GM12864 (cell line): ENCODE results near the gene PPP6R2.
"Not testable (repeated sequence)": the region's sequence is repeated elsewhere in the genome, so short reads cannot be mapped to it uniquely, and the experiment has no call there.

Source experiments
- DNase-seq: peaks from one replicate; pipeline ENCODE4 v3.0.0-alpha.2; 2011; ENCODE audit warnings: low read depth
- H3K4me3 ChIP-seq: 2 replicates; pipeline ENCODE4 v1.5.1; 2011; ENCODE audit warnings: mild to moderate bottlenecking, low read depth, low read length, control low read depth
- CTCF ChIP-seq: IDR thresholded peaks from 2 replicates; pipeline ENCODE4 v1.5.1; 2011; ENCODE audit warnings: low read depth, mild to moderate bottlenecking, moderate library complexity, low read length, control low read depth, inconsistent platforms; ENCODE audit errors: missing control alignments

Gene PPP6R2

GRCh38 chr22:50432131-50432876, 89.2 kb downstream of the PPP6R2 start:
- no peak overlapping the region for H3K4me3 ChIP-seq
- DNase-seq, result no peak
- no peak for TF ChIP-seq CTCF

- not testable (repeated sequence) for H3K4me3 ChIP-seq, DNase-seq
Observed at GRCh38 chr22:50432877-50433510, 89.9 kb downstream of the PPP6R2 start.

GRCh38 chr22:50434849-50435248, 91.7 kb downstream of the PPP6R2 start:
- no peak for TF ChIP-seq CTCF
- no peak for DNase-seq
- no peak overlapping the region for H3K4me3 ChIP-seq

GRCh38 chr22:50435291-50436014, 92.3 kb downstream of the PPP6R2 start:
- TF ChIP-seq CTCF, result no peak
- no peak overlapping the region for H3K4me3 ChIP-seq

GRCh38 chr22:50436015-50436830, 93.1 kb downstream of the PPP6R2 start:
- H3K4me3 ChIP-seq, result no peak overlapping the region
- DNase-seq, result no peak
- no peak for TF ChIP-seq CTCF

More at GRCh38 chr22:50435291-50436014, 92.3 kb downstream of the PPP6R2 start:
- DNase-seq, result no peak

GRCh38 chr22:50436841-50437341, 93.8 kb downstream of the PPP6R2 start:
- DNase-seq, result no peak
- H3K4me3 ChIP-seq, result no peak overlapping the region

More at GRCh38 chr22:50436841-50437341, 93.8 kb downstream of the PPP6R2 start:
- no peak for TF ChIP-seq CTCF
